Stimulated activated CD4-positive, alpha-beta T cell treated with anti-CD3 and anti-CD28 coated beads, Interleukin-15, amount 100 ng/mL, for 1 hour (primary cell): ENCODE results near the gene FKBP1A.
"Not testable (repeated sequence)": the region's sequence is repeated elsewhere in the genome, so short reads cannot be mapped to it uniquely, and the experiment has no call there.

Source experiments
- DNase-seq, 2 donors: peaks; one replicate each; pipeline ENCODE4 v3.0.0-alpha.2; 2020; ENCODE audit warnings: low read depth in 1 of 2, low spot score in 1 of 2

The FKBP1A gene

GRCh38 chr20:1364106-1364505, 28.7 kb downstream of the FKBP1A start:
- DNase-seq = no peak

- DNase-seq = no peak
Observed at GRCh38 chr20:1363522-1363921, 29.3 kb downstream of the FKBP1A start.

GRCh38 chr20:1362484-1362883, 30.4 kb downstream of the FKBP1A start:
- DNase-seq = no peak

GRCh38 chr20:1360094-1360846, 32.6 kb downstream of the FKBP1A start:
- DNase-seq = no peak

- no peak for DNase-seq
Observed at GRCh38 chr20:1357921-1358671, 34.8 kb downstream of the FKBP1A start.

GRCh38 chr20:1353956-1354355, 38.9 kb downstream of the FKBP1A start:
- no peak for DNase-seq

GRCh38 chr20:1346315-1346969, 46.4 kb downstream of the FKBP1A start:
- DNase-seq = no peak

GRCh38 chr20:1345756-1346093, 47.1 kb downstream of the FKBP1A start:
- DNase-seq = no peak

GRCh38 chr20:1345030-1345755, 47.7 kb downstream of the FKBP1A start:
- DNase-seq = no peak

- not testable (repeated sequence) for DNase-seq
Observed at GRCh38 chr20:1343446-1344124, 49.3 kb downstream of the FKBP1A start.

GRCh38 chr20:1341561-1342265, 51.1 kb downstream of the FKBP1A start:
- no peak for DNase-seq

GRCh38 chr20:1338801-1339200, 54.1 kb downstream of the FKBP1A start:
- DNase-seq = no peak

- DNase-seq = no peak
Observed at GRCh38 chr20:1338096-1338495, 54.8 kb downstream of the FKBP1A start.

- DNase-seq = no peak
Observed at GRCh38 chr20:1337441-1337840, 55.4 kb downstream of the FKBP1A start.

GRCh38 chr20:1336699-1337367, 56.0 kb downstream of the FKBP1A start:
- DNase-seq = no peak

- DNase-seq = no peak
Observed at GRCh38 chr20:1335961-1336698, 56.7 kb downstream of the FKBP1A start.

GRCh38 chr20:1334761-1335160, 58.1 kb downstream of the FKBP1A start:
- no peak for DNase-seq

GRCh38 chr20:1334370-1334731, 58.5 kb downstream of the FKBP1A start:
- DNase-seq = no peak
